B cell (primary cell): ENCODE results near the gene PHYH.
"Not testable (repeated sequence)": the region's sequence is repeated elsewhere in the genome, so short reads cannot be mapped to it uniquely, and the experiment has no call there.

Experiments used
- CTCF ChIP-seq: fragments of 200-600 bp; IDR thresholded peaks from one replicate; pipeline ENCODE4 v1.8.0; 2022; ENCODE audit warnings: antibody characterized with exemption, mild to moderate bottlenecking
- EZH2 ChIP-seq: IDR thresholded peaks from 2 replicates; pipeline ENCODE4 v1.6.1; 2012; ENCODE audit warnings: borderline replicate concordance, low read depth, mild to moderate bottlenecking, moderate library complexity, low read length; ENCODE audit not compliant: insufficient read depth, poor library complexity, severe bottlenecking

GRCh38 chr10:13234736-13235135, 65.1 kb downstream of the PHYH start:
- not testable (repeated sequence) for TF ChIP-seq CTCF, EZH2
